IPS-18a (cell line): ENCODE measurements around the gene PDIA2.

Experiments
- H3K27ac ChIP-seq: one replicate; pipeline ENCODE4 v1.5.1; 2013; ENCODE audit warnings: low read length
- H3K27me3 ChIP-seq: one replicate; pipeline ENCODE4 v1.6.1; 2013; ENCODE audit warnings: mild to moderate bottlenecking, low read length; ENCODE audit not compliant: control insufficient read depth, insufficient read depth
- H3K36me3 ChIP-seq: one replicate; pipeline ENCODE4 v1.6.1; 2013; ENCODE audit warnings: low read depth, low read length; ENCODE audit not compliant: control insufficient read depth
- H3K4me1 ChIP-seq: one replicate; pipeline ENCODE4 v1.6.1; 2013; ENCODE audit warnings: low read depth, low read length; ENCODE audit not compliant: control insufficient read depth
- H3K4me3 ChIP-seq: one replicate; pipeline ENCODE4 v1.5.1; 2013; ENCODE audit warnings: low read length
- H3K9ac ChIP-seq: one replicate; pipeline ENCODE4 v1.6.1; 2013; ENCODE audit warnings: mild to moderate bottlenecking, low read length, moderate library complexity
- H3K9me3 ChIP-seq: one replicate; pipeline ENCODE4 v1.6.1; 2013; ENCODE audit warnings: low read depth, low read length; ENCODE audit not compliant: control insufficient read depth

PDIA2 gene

GRCh38 chr16:282491-282890 is 473 bp upstream of the PDIA2 start:
- Histone ChIP-seq H3K4me3 (no peak overlapping the region), H3K36me3 (no peaks in the 10 kb centered on the region), H3K27ac (no peak overlapping the region), H3K27me3 (peaks cover 35% of the 10 kb centered on the region), H3K4me1 (no peaks in the 10 kb centered on the region), H3K9me3 (no peaks in the 10 kb centered on the region), H3K9ac (no peak overlapping the region)

GRCh38 chr16:284204-285120 is 1.5 kb downstream of the PDIA2 start:
- Histone ChIP-seq H3K27ac (no peak overlapping the region), H3K36me3 (peaks cover 7% of the 10 kb centered on the region), H3K4me1 (no peaks in the 10 kb centered on the region), H3K9me3 (no peaks in the 10 kb centered on the region), H3K9ac (no peak overlapping the region), H3K4me3 (no peak overlapping the region), H3K27me3 (peaks cover 22% of the 10 kb centered on the region)

GRCh38 chr16:285146-286055 is 2.4 kb downstream of the PDIA2 start:
- peaks cover 7% of the 10 kb centered on the region for H3K36me3 ChIP-seq

GRCh38 chr16:286491-287297 is 3.7 kb downstream of the PDIA2 start:
- H3K27ac ChIP-seq = no peak overlapping the region
- H3K36me3 ChIP-seq = peaks cover 7% of the 10 kb centered on the region
- H3K4me3 ChIP-seq = no peak overlapping the region
- no peaks in the 10 kb centered on the region for H3K4me1 ChIP-seq
- peaks cover 5% of the 10 kb centered on the region for H3K27me3 ChIP-seq
- H3K9ac ChIP-seq = no peak overlapping the region
- H3K9me3 ChIP-seq = no peaks in the 10 kb centered on the region

More at GRCh38 chr16:285146-286055, 2.4 kb downstream of the PDIA2 start:
- Histone ChIP-seq H3K4me3 (no peak overlapping the region), H3K4me1 (no peaks in the 10 kb centered on the region), H3K9me3 (no peaks in the 10 kb centered on the region), H3K27ac (no peak overlapping the region), H3K27me3 (peaks cover 16% of the 10 kb centered on the region), H3K9ac (no peak overlapping the region)

- Histone ChIP-seq H3K9me3 (no peaks in the 10 kb centered on the region), H3K27ac (no peak overlapping the region), H3K36me3 (peaks cover 7% of the 10 kb centered on the region), H3K9ac (no peak overlapping the region), H3K27me3 (no peaks in the 10 kb centered on the region), H3K4me3 (no peak overlapping the region), H3K4me1 (no peaks in the 10 kb centered on the region)
Observed at GRCh38 chr16:287298-287811, 4.4 kb downstream of the PDIA2 start.

- Histone ChIP-seq H3K27me3 (no peaks in the 10 kb centered on the region), H3K9ac (no peak overlapping the region), H3K4me3 (no peak overlapping the region), H3K36me3 (peaks cover 13% of the 10 kb centered on the region), H3K9me3 (no peaks in the 10 kb centered on the region), H3K27ac (no peak overlapping the region), H3K4me1 (no peaks in the 10 kb centered on the region)
Observed at GRCh38 chr16:287981-288920, 5.3 kb downstream of the PDIA2 start.

GRCh38 chr16:289395-289997 is 6.5 kb downstream of the PDIA2 start:
- no peaks in the 10 kb centered on the region for H3K27me3 ChIP-seq
- peaks cover 15% of the 10 kb centered on the region for H3K36me3 ChIP-seq
- no peak overlapping the region for H3K9ac ChIP-seq

GRCh38 chr16:290015-290680 is 7.2 kb downstream of the PDIA2 start:
- Histone ChIP-seq H3K9ac (no peak overlapping the region), H3K36me3 (peaks cover 15% of the 10 kb centered on the region), H3K27ac (no peak overlapping the region), H3K9me3 (no peaks in the 10 kb centered on the region), H3K4me1 (no peaks in the 10 kb centered on the region), H3K4me3 (no peak overlapping the region), H3K27me3 (no peaks in the 10 kb centered on the region)

More at GRCh38 chr16:289395-289997, 6.5 kb downstream of the PDIA2 start:
- H3K27ac ChIP-seq = no peak overlapping the region
- H3K4me1 ChIP-seq = no peaks in the 10 kb centered on the region
- no peaks in the 10 kb centered on the region for H3K9me3 ChIP-seq
- H3K4me3 ChIP-seq = no peak overlapping the region

GRCh38 chr16:290681-291405 is 7.9 kb downstream of the PDIA2 start:
- no peaks in the 10 kb centered on the region for H3K9me3 ChIP-seq
- no peak overlapping the region for H3K27ac ChIP-seq
- no peaks in the 10 kb centered on the region for H3K4me1 ChIP-seq
- H3K4me3 ChIP-seq = no peak overlapping the region
- no peak overlapping the region for H3K9ac ChIP-seq
- peaks cover 15% of the 10 kb centered on the region for H3K36me3 ChIP-seq
- no peaks in the 10 kb centered on the region for H3K27me3 ChIP-seq
